HG03442 (cell line): ENCODE results near the gene MUTYH.
"Not testable (repeated sequence)": the region's sequence is repeated elsewhere in the genome, so short reads cannot be mapped to it uniquely, and the experiment has no call there.

Experiments used
- ATAC-seq: cut with Tn5 transposase; IDR thresholded peaks from one replicate; pipeline ENCODE4 v1.9.1; 2021; ENCODE audit warnings: mild to moderate bottlenecking, moderate library complexity; ENCODE audit not compliant: unreplicated experiment

The MUTYH gene

GRCh38 chr1:45339789-45340558, at the start of gene MUTYH, which contains the start of gene TOE1:
Gene MUTYH (minus strand): TSS chr1:45340440. CDS start chr1:45334505, 5,935 bp downstream.
Gene TOE1 (plus strand): TSS chr1:45340170. CDS start chr1:45340253, 83 bp downstream.
- peak; percentile 78 for ATAC-seq

GRCh38 chr1:45386219-45386618, 46.0 kb upstream of the MUTYH start:
- no peak for ATAC-seq

GRCh38 chr1:45385302-45385701, 45.1 kb upstream of the MUTYH start:
- ATAC-seq = no peak

- ATAC-seq = not testable (repeated sequence)
Observed at GRCh38 chr1:45384213-45384612, 44.0 kb upstream of the MUTYH start.

GRCh38 chr1:45383191-45383590, 43.0 kb upstream of the MUTYH start:
- ATAC-seq = no peak

GRCh38 chr1:45381243-45381642, 41.0 kb upstream of the MUTYH start:
- ATAC-seq = no peak

- ATAC-seq = no peak
Observed at GRCh38 chr1:45380730-45381129, 40.5 kb upstream of the MUTYH start.

- no peak for ATAC-seq
Observed at GRCh38 chr1:45380125-45380524, 39.9 kb upstream of the MUTYH start.

- ATAC-seq = no peak
Observed at GRCh38 chr1:45379524-45379923, 39.3 kb upstream of the MUTYH start.

GRCh38 chr1:45378184-45378583, 37.9 kb upstream of the MUTYH start:
- no peak for ATAC-seq

GRCh38 chr1:45375104-45376090, 35.2 kb upstream of the MUTYH start:
- no peak for ATAC-seq

GRCh38 chr1:45373573-45373972, 33.3 kb upstream of the MUTYH start:
- ATAC-seq = no peak

GRCh38 chr1:45370575-45370974, 30.3 kb upstream of the MUTYH start:
- ATAC-seq = peak; percentile 61

GRCh38 chr1:45365051-45365450, 24.8 kb upstream of the MUTYH start:
- peak; percentile 74 for ATAC-seq

GRCh38 chr1:45364294-45364693, 24.1 kb upstream of the MUTYH start:
- no peak for ATAC-seq

- not testable (repeated sequence) for ATAC-seq
Observed at GRCh38 chr1:45360981-45361380, 20.7 kb upstream of the MUTYH start.

- ATAC-seq = no peak
Observed at GRCh38 chr1:45359882-45360513, 19.8 kb upstream of the MUTYH start.

GRCh38 chr1:45356186-45356585, 15.9 kb upstream of the MUTYH start:
- no peak for ATAC-seq

- ATAC-seq = no peak
Observed at GRCh38 chr1:45355683-45356082, 15.4 kb upstream of the MUTYH start.

- no peak for ATAC-seq
Observed at GRCh38 chr1:45354838-45355237, 14.6 kb upstream of the MUTYH start.

GRCh38 chr1:45353685-45354084, 13.4 kb upstream of the MUTYH start:
- ATAC-seq = no peak
